CD14-positive monocyte (primary cell): ENCODE results near the gene PCDH1. TPM values are rescaled to one million over a fixed set of nuclear protein-coding genes. Genes with fewer than 3 reads are reported as not detected.

Experiments used
- DNase-seq, 3 donors: peaks; one replicate each; pipeline ENCODE4 v3.0.0-alpha.2; 2011 to 2022
- H2AFZ ChIP-seq: 2 replicates; pipeline ENCODE4 v1.6.0; 2012; ENCODE audit warnings: mild to moderate bottlenecking, low read depth, low read length, inconsistent platforms; ENCODE audit not compliant: insufficient read depth, poor library complexity, severe bottlenecking
- H3K27ac ChIP-seq, 2 donors: 1 replicate in 1 of 2; 2 replicates in 1 of 2; pipeline ENCODE4 v1.5.1; 2012 to 2013; ENCODE audit warnings: low read length in 2 of 2, control low read depth in 1 of 2, inconsistent platforms in 1 of 2, low read depth in 1 of 2, mild to moderate bottlenecking in 1 of 2
- H3K27me3 ChIP-seq, 2 donors: one replicate each; pipeline versions ENCODE4 v1.6.0 to v1.6.1; 2011 to 2013; ENCODE audit warnings: low read length in 2 of 2; ENCODE audit not compliant: control insufficient read depth in 2 of 2, insufficient read depth in 2 of 2
- H3K36me3 ChIP-seq, 2 donors: replicated peaks in 1 of 2; 1 replicate in 1 of 2; 2 replicates in 1 of 2; pipeline versions ENCODE4 v1.5.1 to v1.6.1; 2012 to 2013; ENCODE audit warnings: low read length in 2 of 2, control low read depth in 1 of 2, inconsistent platforms in 1 of 2, mild to moderate bottlenecking in 1 of 2; ENCODE audit not compliant: insufficient read depth in 2 of 2, control insufficient read depth in 1 of 2
- H3K4me1 ChIP-seq, 2 donors: 1 replicate in 1 of 2; 2 replicates in 1 of 2; pipeline versions ENCODE4 v1.5.1 to v1.6.1; 2012 to 2013; ENCODE audit warnings: low read length in 2 of 2, control low read depth in 1 of 2, inconsistent platforms in 1 of 2, mild to moderate bottlenecking in 1 of 2, moderate library complexity in 1 of 2; ENCODE audit not compliant: insufficient read depth in 2 of 2, control insufficient read depth in 1 of 2
- H3K4me2 ChIP-seq: replicated peaks from 2 replicates; pipeline ENCODE3; 2012; ENCODE audit warnings: low read length, moderate library complexity, mild to moderate bottlenecking; ENCODE audit not compliant: poor library complexity, severe bottlenecking; ENCODE audit errors: extremely low read depth
- H3K4me3 ChIP-seq, 3 experiments: fragments of 200-600 bp in 1 of 3; sonication (generic) in 1 of 3; replicated peaks in 1 of 3; 1 replicate in 2 of 3; 2 replicates in 1 of 3; pipeline ENCODE4 v1.5.1; 2011 to 2013; ENCODE audit warnings: low read length in 3 of 3, mild to moderate bottlenecking in 3 of 3, control low read depth in 2 of 3, low read depth in 2 of 3, inconsistent platforms in 1 of 3, moderate library complexity in 1 of 3
- H3K79me2 ChIP-seq: 2 replicates; pipeline ENCODE4 v1.6.0; 2012; ENCODE audit warnings: mild to moderate bottlenecking, control low read depth, inconsistent platforms, low read length, moderate library complexity; ENCODE audit not compliant: insufficient read depth
- H3K9ac ChIP-seq: 2 replicates; pipeline ENCODE4 v1.6.0; 2017; ENCODE audit warnings: low read length, mild to moderate bottlenecking; ENCODE audit not compliant: insufficient read depth, poor library complexity, severe bottlenecking
- H3K9me3 ChIP-seq, 2 donors: replicated peaks in 1 of 2; 1 replicate in 1 of 2; 2 replicates in 1 of 2; pipeline versions ENCODE4 v1.5.1 to v1.6.1; 2012 to 2013; ENCODE audit warnings: low read length in 2 of 2, control low read depth in 1 of 2; ENCODE audit not compliant: control insufficient read depth in 1 of 2, insufficient read depth in 1 of 2
- H4K20me1 ChIP-seq: 2 replicates; pipeline ENCODE4 v1.6.0; 2012; ENCODE audit warnings: mild to moderate bottlenecking, low read length, control low read depth, moderate library complexity; ENCODE audit not compliant: insufficient read depth
- H3K27ac Mint-ChIP-seq, 7 donors: one replicate each; pipeline ENCODE4 v1.8.0; 2020; ENCODE audit warnings: mild to moderate bottlenecking in 7 of 7, mixed read lengths in 7 of 7, moderate library complexity in 6 of 7, inconsistent platforms in 2 of 7
- H3K27me3 Mint-ChIP-seq, 3 donors: one replicate each; pipeline ENCODE4 v1.8.0; 2021 to 2022; ENCODE audit warnings: low read depth in 3 of 3, mild to moderate bottlenecking in 3 of 3, mixed read lengths in 3 of 3, moderate library complexity in 3 of 3, inconsistent platforms in 1 of 3
- H3K36me3 Mint-ChIP-seq, 2 donors: one replicate each; pipeline ENCODE4 v1.8.0; 2020; ENCODE audit warnings: mixed read lengths in 2 of 2, inconsistent platforms in 1 of 2, mild to moderate bottlenecking in 1 of 2
- H3K4me1 Mint-ChIP-seq: one replicate; pipeline ENCODE4 v1.8.0; 2020; ENCODE audit warnings: mild to moderate bottlenecking, mixed read lengths
- H3K4me3 Mint-ChIP-seq, 2 donors: one replicate each; pipeline ENCODE4 v1.8.0; 2020; ENCODE audit warnings: mild to moderate bottlenecking in 2 of 2, mixed read lengths in 2 of 2, moderate library complexity in 1 of 2
- H3K9me3 Mint-ChIP-seq, 7 donors: one replicate each; pipeline ENCODE4 v1.8.0; 2020 to 2022; ENCODE audit warnings: mixed read lengths in 7 of 7, mild to moderate bottlenecking in 6 of 7, moderate library complexity in 6 of 7, inconsistent platforms in 2 of 7
- WGBS: methylation state at CpG from one replicate; pipeline ENCODE4 v1.1.5; 2013; ENCODE audit warnings: missing lambda C conversion rate; ENCODE audit not compliant: insufficient coverage; 5-methylcytosine and 5-hydroxymethylcytosine counted together
- intact Hi-C, 2 donors: fragments of 100-400 bp; cut with micrococcal nuclease; formaldehyde crosslinking; loops; one replicate each; pipeline versions ENCODE4 v1.15.0 to v1.15.1; 2023
- polyA plus RNA-seq, 3 donors: library from polyadenylated mRNA; depleted of rRNA in 1 of 3; unstranded in 2 of 3; stranded (reverse) in 1 of 3; fragments of 300-500 nt in 2 of 3; fragments of >200 nt in 1 of 3; fragmentation: Illumina TruSeq in 2 of 3; gene quantifications; 1 replicate in 2 of 3; 2 replicates in 1 of 3; pipeline ENCODE4 v1.2.3, GENCODE V29; 2012 to 2021
- TF ChIP-seq, protein P1 (sequence below): fragments of 200-600 bp; IDR thresholded peaks from one replicate; pipeline ENCODE4 v1.8.0; 2022; ENCODE audit warnings: antibody characterized with exemption, mild to moderate bottlenecking

PCDH1 gene
- polyA plus RNA-seq, 3 donors = not detected

DNA sequence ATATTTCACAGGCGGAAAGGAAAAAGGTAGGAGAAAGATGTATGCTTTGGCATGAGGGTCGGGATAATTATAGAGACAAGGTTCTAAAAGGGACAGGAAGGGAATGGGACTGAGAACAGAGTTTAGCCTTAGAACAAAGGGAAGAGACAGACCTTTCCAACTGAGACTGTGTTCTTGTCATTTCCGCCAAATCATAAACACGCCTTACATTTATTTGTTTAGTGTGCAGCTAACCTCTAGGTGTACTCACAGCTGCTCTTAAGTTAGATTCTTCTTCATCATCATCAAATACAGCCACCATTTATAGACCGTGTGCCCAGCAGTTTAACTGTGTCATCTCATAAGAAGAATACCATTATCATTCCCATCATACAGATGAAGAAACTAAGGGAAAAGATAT lies 39.5 kb upstream of the PCDH1 start:
- H3K27ac Mint-ChIP-seq = no peak overlapping the region
- intact Hi-C loops = no loop called here

GRCh38 chr5:141916522-141916921 lies 38.3 kb upstream of the PCDH1 start:
- intact Hi-C loops = no loop called here
- peaks cover 9 to 17% of the 10 kb centered on the region in 2 donors for H3K27me3 ChIP-seq
- Mint-ChIP-seq H3K4me1 (peaks cover 23% of the 10 kb centered on the region), H3K9me3 (no peaks in the 10 kb centered on the region), H3K4me3 (no peak overlapping the region), H3K36me3 (peaks cover 3% of the 10 kb centered on the region in 2 donors), H3K27ac (peak overlapping the region in 1 of 7 donors; percentile 7), H3K27me3 (peaks cover 15 to 27% (median 18%) of the 10 kb centered on the region in 3 donors)
- no peak overlapping the region for H3K27ac ChIP-seq
- peak overlapping the region; percentile 52 for H2AFZ ChIP-seq
- no peak overlapping the region for H3K9ac ChIP-seq
- no peaks in the 10 kb centered on the region for H3K9me3 ChIP-seq
- no peak overlapping the region for H3K4me2 ChIP-seq
- no peaks in the 10 kb centered on the region for H3K36me3 ChIP-seq
- no peak overlapping the region for H3K4me3 ChIP-seq
- TF ChIP-seq, protein P1, sequence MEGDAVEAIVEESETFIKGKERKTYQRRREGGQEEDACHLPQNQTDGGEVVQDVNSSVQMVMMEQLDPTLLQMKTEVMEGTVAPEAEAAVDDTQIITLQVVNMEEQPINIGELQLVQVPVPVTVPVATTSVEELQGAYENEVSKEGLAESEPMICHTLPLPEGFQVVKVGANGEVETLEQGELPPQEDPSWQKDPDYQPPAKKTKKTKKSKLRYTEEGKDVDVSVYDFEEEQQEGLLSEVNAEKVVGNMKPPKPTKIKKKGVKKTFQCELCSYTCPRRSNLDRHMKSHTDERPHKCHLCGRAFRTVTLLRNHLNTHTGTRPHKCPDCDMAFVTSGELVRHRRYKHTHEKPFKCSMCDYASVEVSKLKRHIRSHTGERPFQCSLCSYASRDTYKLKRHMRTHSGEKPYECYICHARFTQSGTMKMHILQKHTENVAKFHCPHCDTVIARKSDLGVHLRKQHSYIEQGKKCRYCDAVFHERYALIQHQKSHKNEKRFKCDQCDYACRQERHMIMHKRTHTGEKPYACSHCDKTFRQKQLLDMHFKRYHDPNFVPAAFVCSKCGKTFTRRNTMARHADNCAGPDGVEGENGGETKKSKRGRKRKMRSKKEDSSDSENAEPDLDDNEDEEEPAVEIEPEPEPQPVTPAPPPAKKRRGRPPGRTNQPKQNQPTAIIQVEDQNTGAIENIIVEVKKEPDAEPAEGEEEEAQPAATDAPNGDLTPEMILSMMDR = no peak
- no peaks in the 10 kb centered on the region for H4K20me1 ChIP-seq
- H3K4me1 ChIP-seq = peaks cover 17 to 19% of the 10 kb centered on the region in 2 donors
- no peak for DNase-seq
- 85% methylated on average over 2 of the region's 2 CpGs for WGBS
- H3K79me2 ChIP-seq = no peaks in the 10 kb centered on the region

More for the DNA sequence above, 39.5 kb upstream of the PCDH1 start:
- Histone ChIP-seq H3K9me3 (no peaks in the 10 kb centered on the region), H3K9ac (no peak overlapping the region), H3K27me3 (peaks cover 9 to 17% of the 10 kb centered on the region in 2 donors), H3K4me3 (no peak overlapping the region), H3K36me3 (no peaks in the 10 kb centered on the region), H4K20me1 (no peaks in the 10 kb centered on the region), H3K79me2 (no peaks in the 10 kb centered on the region), H3K4me1 (peaks cover 17 to 20% of the 10 kb centered on the region in 2 donors), H3K4me2 (no peak overlapping the region), H2AFZ (no peak overlapping the region), H3K27ac (no peak overlapping the region)
- peaks cover 24% of the 10 kb centered on the region for H3K4me1 Mint-ChIP-seq
- H3K27me3 Mint-ChIP-seq = peaks cover 12 to 22% (median 13%) of the 10 kb centered on the region in 3 donors
- TF ChIP-seq, protein P1 = no peak
- no peak overlapping the region for H3K4me3 Mint-ChIP-seq
- H3K9me3 Mint-ChIP-seq = no peaks in the 10 kb centered on the region
- no peak for DNase-seq
- peaks cover 3% of the 10 kb centered on the region in 2 donors for H3K36me3 Mint-ChIP-seq
- 50% methylated on average over 2 of the region's 5 CpGs for WGBS
